Fibroblast of pulmonary artery (primary cell): ENCODE results near the gene AKAP13.

Source experiments
- DNase-seq: peaks from one replicate; pipeline ENCODE4 v3.0.0-alpha.2; 2010; ENCODE audit warnings: low read depth
- H3K4me3 ChIP-seq: replicated peaks from 2 replicates; pipeline ENCODE4 v1.5.1; 2011; ENCODE audit warnings: low read depth, mild to moderate bottlenecking, control low read depth, low read length, moderate library complexity
- CTCF ChIP-seq: IDR thresholded peaks from 2 replicates; pipeline ENCODE4 v1.5.1; 2011; ENCODE audit warnings: mild to moderate bottlenecking, control low read depth, low read length, inconsistent platforms; ENCODE audit errors: missing control alignments

AKAP13 gene

DNA sequence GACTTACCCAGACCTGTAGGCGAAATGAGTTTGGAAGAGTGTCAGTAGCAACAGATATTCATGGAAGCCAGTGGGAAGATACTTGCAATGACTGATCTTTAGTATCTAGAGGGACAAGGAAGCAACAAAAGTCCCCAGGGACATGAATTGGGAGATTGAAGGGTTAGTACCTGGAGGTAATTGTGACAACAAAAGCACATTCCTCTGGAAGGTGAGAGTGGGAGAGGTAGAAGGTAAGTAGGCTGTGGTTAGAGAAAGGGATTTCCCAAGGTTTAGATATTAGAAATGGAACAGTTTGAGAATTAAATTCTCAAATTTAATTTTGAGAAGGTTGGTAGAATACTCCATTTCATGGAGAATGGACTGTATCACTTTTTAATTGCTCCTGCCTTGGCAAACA, 191.4 kb downstream of the AKAP13 start:
- DNase-seq, result no peak
- no peak for TF ChIP-seq CTCF

DNA sequence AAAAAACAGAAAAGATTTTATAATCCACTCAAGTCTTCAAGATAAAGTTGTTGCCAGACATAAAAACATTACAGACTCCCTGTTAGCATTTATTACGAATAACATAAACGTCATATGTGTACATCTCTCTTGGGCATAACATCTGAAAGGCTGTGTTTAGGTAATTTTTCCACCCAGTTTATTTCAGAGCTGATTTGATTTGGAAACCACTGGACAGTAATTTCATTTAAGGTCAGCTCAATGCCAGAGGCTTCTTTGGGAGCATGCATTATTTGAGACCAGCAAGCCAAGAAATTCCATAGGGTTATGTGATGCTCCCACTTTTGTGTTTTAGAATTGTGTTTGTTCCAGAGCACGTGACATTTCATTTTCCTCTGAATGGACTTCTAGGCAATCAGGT, 196.0 kb downstream of the AKAP13 start:
- no peak for TF ChIP-seq CTCF
- no peak overlapping the region for H3K4me3 ChIP-seq
- DNase-seq, result no peak

More for the DNA sequence above, 191.4 kb downstream of the AKAP13 start:
- no peak overlapping the region for H3K4me3 ChIP-seq

DNA sequence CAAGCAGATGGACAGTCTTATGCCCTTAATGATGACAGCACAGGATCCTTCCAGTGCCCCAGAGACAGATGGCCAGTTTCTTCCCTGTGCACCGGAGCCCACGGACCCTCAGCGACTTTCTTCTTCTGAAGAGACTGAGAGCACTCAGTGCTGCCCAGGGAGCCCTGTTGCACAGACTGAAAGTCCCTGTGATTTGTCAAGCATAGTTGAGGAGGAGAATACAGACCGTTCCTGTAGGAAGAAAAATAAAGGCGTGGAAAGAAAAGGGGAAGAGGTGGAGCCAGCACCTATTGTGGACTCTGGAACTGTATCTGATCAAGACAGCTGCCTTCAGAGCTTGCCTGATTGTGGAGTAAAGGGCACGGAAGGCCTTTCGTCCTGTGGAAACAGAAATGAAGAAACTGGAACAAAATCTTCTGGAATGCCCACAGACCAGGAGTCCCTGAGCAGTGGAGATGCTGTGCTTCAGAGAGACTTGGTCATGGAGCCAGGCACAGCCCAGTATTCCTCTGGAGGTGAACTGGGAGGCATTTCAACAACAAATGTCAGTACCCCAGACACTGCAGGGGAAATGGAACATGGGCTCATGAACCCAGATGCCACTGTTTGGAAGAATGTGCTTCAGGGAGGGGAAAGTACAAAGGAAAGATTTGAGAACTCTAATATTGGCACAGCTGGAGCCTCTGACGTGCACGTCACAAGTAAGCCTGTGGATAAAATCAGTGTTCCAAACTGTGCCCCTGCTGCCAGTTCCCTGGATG, 198.7 kb downstream of the AKAP13 start:
- no peak for DNase-seq
- no peak for TF ChIP-seq CTCF
- H3K4me3 ChIP-seq, result no peak overlapping the region

DNA sequence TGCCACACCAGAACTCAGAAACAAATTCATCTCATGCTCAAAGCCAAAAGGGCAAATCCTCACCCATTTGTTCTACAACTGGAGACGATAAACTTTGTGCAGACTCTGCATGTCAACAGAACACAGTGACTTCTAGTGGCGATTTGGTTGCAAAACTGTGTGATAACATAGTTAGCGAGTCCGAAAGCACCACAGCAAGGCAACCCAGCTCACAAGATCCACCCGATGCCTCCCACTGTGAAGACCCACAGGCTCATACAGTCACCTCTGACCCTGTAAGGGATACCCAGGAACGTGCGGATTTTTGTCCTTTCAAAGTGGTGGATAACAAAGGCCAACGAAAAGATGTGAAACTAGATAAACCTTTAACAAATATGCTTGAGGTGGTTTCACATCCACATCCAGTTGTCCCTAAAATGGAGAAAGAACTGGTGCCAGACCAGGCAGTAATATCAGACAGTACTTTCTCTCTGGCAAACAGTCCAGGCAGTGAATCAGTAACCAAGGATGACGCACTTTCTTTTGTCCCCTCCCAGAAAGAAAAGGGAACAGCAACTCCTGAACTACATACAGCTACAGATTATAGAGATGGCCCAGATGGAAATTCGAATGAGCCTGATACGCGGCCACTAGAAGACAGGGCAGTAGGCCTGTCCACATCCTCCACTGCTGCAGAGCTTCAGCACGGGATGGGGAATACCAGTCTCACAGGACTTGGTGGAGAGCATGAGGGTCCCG, 199.7 kb downstream of the AKAP13 start:
- H3K4me3 ChIP-seq, result no peak overlapping the region
- peak; percentile 3 for TF ChIP-seq CTCF
- peak; percentile 81 for DNase-seq

GRCh38 chr15:85580879-85581278, 200.5 kb downstream of the AKAP13 start:
- no peak for TF ChIP-seq CTCF
- no peak overlapping the region for H3K4me3 ChIP-seq
- no peak for DNase-seq

DNA sequence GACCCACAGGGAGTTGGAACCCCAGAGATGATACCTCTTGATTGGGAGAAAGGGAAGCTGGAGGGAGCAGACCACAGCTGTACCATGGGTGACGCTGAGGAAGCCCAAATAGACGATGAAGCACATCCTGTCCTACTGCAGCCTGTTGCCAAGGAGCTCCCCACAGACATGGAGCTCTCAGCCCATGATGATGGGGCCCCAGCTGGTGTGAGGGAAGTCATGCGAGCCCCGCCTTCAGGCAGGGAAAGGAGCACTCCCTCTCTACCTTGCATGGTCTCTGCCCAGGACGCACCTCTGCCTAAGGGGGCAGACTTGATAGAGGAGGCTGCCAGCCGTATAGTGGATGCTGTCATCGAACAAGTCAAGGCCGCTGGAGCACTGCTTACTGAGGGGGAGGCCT, 201.1 kb downstream of the AKAP13 start:
- peak; percentile 68 for DNase-seq
- TF ChIP-seq CTCF, result no peak
- H3K4me3 ChIP-seq, result no peak overlapping the region
